ENCODE measurements around the gene SON. TPM values are rescaled to one million over a fixed set of nuclear protein-coding genes. Genes with fewer than 3 reads are reported as not detected.
A peak's percentile ranks its signal among the peaks of the same experiment; 100 is the strongest.

The SON gene
- total RNA-seq, 1 experiment from 2014 or later = 183 TPM

DNA sequence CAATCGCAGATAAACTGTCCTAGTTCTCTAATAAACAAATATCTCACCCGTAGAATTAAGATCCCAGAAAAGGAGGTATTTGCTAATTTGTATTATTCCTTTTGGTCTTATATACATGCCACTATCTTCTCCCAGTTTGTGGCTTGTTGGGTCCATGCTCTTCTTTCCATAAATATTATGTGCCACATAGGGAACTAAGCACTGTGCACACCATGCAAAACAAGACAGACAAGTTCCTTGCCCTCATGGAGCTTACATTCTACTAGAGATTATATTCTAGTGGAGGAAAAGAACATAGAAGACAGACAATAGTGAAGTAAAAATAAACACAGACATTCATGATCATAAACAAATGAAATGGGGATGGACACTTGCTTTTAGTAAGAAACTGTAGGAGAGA, 5.6 kb upstream of the SON start:
- BruUV-seq (replicated peaks) = no TSS peak
- H3K4me1 ChIP-seq (ENCODE audit: control insufficient read depth, insufficient read depth, low read length) = peaks cover 10% of the 10 kb centered on the region
- DNase-seq (ENCODE audit: low read depth, low spot score) (no peak), ATAC-seq (no peak)
- no peaks in the 10 kb centered on the region for H3K9me3 ChIP-seq (ENCODE audit: control insufficient read depth, insufficient read depth, low read depth, low read length)
- H3K4me3 ChIP-seq (ENCODE audit: low read depth in 2 of 2, low read length in 2 of 2) = no peak overlapping the region
- peaks cover 28% of the 10 kb centered on the region for H3K36me3 ChIP-seq (ENCODE audit: control insufficient read depth, insufficient read depth, low read length)
- in situ Hi-C loops (cut with HindIII; ENCODE audit: low pct_unique_long_range_greater_than_20kb, low sequenced_read_pairs) (no loop called here), intact Hi-C loops (cut with micrococcal nuclease; ENCODE audit: unreplicated experiment) (no loop called here)
- H3K27me3 ChIP-seq (ENCODE audit: control insufficient read depth, insufficient read depth, low read length) = no peaks in the 10 kb centered on the region
- no peak overlapping the region for H3K27ac ChIP-seq (ENCODE audit: low read length)
- ChIA-PET POLR2A (no interaction called here), CTCF (no interaction called here)
- TF ChIP-seq, protein P1, sequence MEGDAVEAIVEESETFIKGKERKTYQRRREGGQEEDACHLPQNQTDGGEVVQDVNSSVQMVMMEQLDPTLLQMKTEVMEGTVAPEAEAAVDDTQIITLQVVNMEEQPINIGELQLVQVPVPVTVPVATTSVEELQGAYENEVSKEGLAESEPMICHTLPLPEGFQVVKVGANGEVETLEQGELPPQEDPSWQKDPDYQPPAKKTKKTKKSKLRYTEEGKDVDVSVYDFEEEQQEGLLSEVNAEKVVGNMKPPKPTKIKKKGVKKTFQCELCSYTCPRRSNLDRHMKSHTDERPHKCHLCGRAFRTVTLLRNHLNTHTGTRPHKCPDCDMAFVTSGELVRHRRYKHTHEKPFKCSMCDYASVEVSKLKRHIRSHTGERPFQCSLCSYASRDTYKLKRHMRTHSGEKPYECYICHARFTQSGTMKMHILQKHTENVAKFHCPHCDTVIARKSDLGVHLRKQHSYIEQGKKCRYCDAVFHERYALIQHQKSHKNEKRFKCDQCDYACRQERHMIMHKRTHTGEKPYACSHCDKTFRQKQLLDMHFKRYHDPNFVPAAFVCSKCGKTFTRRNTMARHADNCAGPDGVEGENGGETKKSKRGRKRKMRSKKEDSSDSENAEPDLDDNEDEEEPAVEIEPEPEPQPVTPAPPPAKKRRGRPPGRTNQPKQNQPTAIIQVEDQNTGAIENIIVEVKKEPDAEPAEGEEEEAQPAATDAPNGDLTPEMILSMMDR (IDR thresholded peaks at IDR 0.05) = no peak
- no peak for TF ChIP-seq SIN3A (IDR thresholded peaks at IDR 0.05; ENCODE audit: borderline replicate concordance, insufficient read depth, low read depth, low read length)
- no peak for TF ChIP-seq TCF7L2 (IDR thresholded peaks at IDR 0.05; ENCODE audit: low read depth, low read length)
- no peak for TF ChIP-seq POLR2AphosphoS5 (IDR thresholded peaks at IDR 0.05; ENCODE audit: low read depth, low read length)
- TF ChIP-seq, protein P2, sequence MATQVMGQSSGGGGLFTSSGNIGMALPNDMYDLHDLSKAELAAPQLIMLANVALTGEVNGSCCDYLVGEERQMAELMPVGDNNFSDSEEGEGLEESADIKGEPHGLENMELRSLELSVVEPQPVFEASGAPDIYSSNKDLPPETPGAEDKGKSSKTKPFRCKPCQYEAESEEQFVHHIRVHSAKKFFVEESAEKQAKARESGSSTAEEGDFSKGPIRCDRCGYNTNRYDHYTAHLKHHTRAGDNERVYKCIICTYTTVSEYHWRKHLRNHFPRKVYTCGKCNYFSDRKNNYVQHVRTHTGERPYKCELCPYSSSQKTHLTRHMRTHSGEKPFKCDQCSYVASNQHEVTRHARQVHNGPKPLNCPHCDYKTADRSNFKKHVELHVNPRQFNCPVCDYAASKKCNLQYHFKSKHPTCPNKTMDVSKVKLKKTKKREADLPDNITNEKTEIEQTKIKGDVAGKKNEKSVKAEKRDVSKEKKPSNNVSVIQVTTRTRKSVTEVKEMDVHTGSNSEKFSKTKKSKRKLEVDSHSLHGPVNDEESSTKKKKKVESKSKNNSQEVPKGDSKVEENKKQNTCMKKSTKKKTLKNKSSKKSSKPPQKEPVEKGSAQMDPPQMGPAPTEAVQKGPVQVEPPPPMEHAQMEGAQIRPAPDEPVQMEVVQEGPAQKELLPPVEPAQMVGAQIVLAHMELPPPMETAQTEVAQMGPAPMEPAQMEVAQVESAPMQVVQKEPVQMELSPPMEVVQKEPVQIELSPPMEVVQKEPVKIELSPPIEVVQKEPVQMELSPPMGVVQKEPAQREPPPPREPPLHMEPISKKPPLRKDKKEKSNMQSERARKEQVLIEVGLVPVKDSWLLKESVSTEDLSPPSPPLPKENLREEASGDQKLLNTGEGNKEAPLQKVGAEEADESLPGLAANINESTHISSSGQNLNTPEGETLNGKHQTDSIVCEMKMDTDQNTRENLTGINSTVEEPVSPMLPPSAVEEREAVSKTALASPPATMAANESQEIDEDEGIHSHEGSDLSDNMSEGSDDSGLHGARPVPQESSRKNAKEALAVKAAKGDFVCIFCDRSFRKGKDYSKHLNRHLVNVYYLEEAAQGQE (IDR thresholded peaks at IDR 0.05; ENCODE audit: insufficient read depth in 1 of 2, low read depth in 2 of 2, low read length in 1 of 2) = no peak

DNA sequence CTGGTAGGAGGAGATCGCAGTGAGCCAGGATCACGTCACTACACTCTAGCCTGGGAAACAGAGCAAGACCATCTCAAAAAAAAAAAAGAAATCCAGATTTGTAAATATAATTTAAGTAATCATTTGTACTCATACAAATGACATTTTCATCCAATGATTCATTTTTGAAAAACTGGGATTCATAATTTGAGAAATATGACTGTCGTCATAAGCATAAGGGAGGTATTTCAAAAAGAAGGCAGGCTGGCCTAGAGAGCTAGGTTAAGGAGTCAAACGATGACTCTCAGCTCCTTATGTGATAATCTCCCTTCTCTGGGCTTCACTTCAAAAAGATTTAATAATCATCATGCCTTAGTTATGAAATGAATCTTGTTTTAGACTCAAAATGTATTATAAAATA, 3.2 kb upstream of the SON start:
- H3K4me3 ChIP-seq (ENCODE audit: low read depth in 2 of 2, low read length in 2 of 2) = no peak overlapping the region
- DNase-seq (ENCODE audit: low read depth, low spot score) = no peak
- TF ChIP-seq, protein P1 (IDR thresholded peaks at IDR 0.05) = no peak
- TF ChIP-seq SIN3A (IDR thresholded peaks at IDR 0.05; ENCODE audit: borderline replicate concordance, insufficient read depth, low read depth, low read length) (no peak), POLR2AphosphoS5 (IDR thresholded peaks at IDR 0.05; ENCODE audit: low read depth, low read length) (no peak), TCF7L2 (IDR thresholded peaks at IDR 0.05; ENCODE audit: low read depth, low read length) (no peak)
- TF ChIP-seq, protein P2 (IDR thresholded peaks at IDR 0.05; ENCODE audit: insufficient read depth in 1 of 2, low read depth in 2 of 2, low read length in 1 of 2) = no peak
- ChIA-PET POLR2A (no interaction called here), CTCF (no interaction called here)
- BruUV-seq (replicated peaks) = no TSS peak
- peaks cover 10% of the 10 kb centered on the region for H3K4me1 ChIP-seq (ENCODE audit: control insufficient read depth, insufficient read depth, low read length)
- H3K27me3 ChIP-seq (ENCODE audit: control insufficient read depth, insufficient read depth, low read length) = no peaks in the 10 kb centered on the region
- peaks cover 25% of the 10 kb centered on the region for H3K36me3 ChIP-seq (ENCODE audit: control insufficient read depth, insufficient read depth, low read length)
- intact Hi-C loops (cut with micrococcal nuclease; ENCODE audit: unreplicated experiment) (no loop called here), in situ Hi-C loops (cut with HindIII; ENCODE audit: low pct_unique_long_range_greater_than_20kb, low sequenced_read_pairs) (no loop called here)
- peak overlapping the region; percentile 98 for H3K27ac ChIP-seq (ENCODE audit: low read length)
- ATAC-seq = no peak
- no peaks in the 10 kb centered on the region for H3K9me3 ChIP-seq (ENCODE audit: control insufficient read depth, insufficient read depth, low read depth, low read length)
